Sigmoid colon (tissue), 4 donors: ENCODE data around the gene DCHS2.

Experiments used
- CTCF ChIP-seq, 4 experiments: fragments of 450-650 bp in 3 of 4; fragments of 200-600 bp in 1 of 4; IDR thresholded peaks; one replicate each; pipeline ENCODE4 v1.5.1; 2016 to 2019; ENCODE audit warnings: antibody characterized with exemption in 4 of 4, mild to moderate bottlenecking in 3 of 4, moderate library complexity in 2 of 4
- EP300 ChIP-seq, 4 donors: sonication (generic); formaldehyde crosslinking; IDR thresholded peaks; one replicate each; pipeline ENCODE4 v1.6.1; 2017; ENCODE audit warnings: antibody characterized with exemption in 4 of 4
- POLR2A ChIP-seq, 2 donors: fragments of 450-650 bp; IDR thresholded peaks; one replicate each; pipeline ENCODE4 v1.6.1; 2016; ENCODE audit warnings: antibody characterized with exemption in 2 of 2, mild to moderate bottlenecking in 2 of 2, moderate library complexity in 2 of 2
- POLR2AphosphoS5 ChIP-seq, 4 donors: sonication (generic); formaldehyde crosslinking; IDR thresholded peaks; one replicate each; pipeline ENCODE4 v1.6.1; 2017; ENCODE audit warnings: antibody characterized with exemption in 4 of 4

- TF ChIP-seq CTCF (IDR thresholded peaks at IDR 0.05), result no peak
- TF ChIP-seq POLR2AphosphoS5 (IDR thresholded peaks at IDR 0.05), result no peak
- TF ChIP-seq EP300 (IDR thresholded peaks at IDR 0.05), result no peak
- TF ChIP-seq POLR2A (IDR thresholded peaks at IDR 0.05), result no peak
Measured at GRCh38 chr4:154189346-154189745, 302.3 kb downstream of the DCHS2 start.
